Measurements from ENCODE around the gene CMPK1.
"Not testable (repeated sequence)": the region's sequence is repeated elsewhere in the genome, so short reads cannot be mapped to it uniquely, and the experiment has no call there.

Gene CMPK1

GRCh38 chr1:47338249-47339077, 4.9 kb downstream of the CMPK1 start:
- peak; percentile 48 for FAIRE-seq

- no peak for FAIRE-seq
These were observed 6.6 kb downstream of the CMPK1 start for GRCh38 chr1:47340227-47340626.

GRCh38 chr1:47346979-47347378, 13.4 kb downstream of the CMPK1 start:
- FAIRE-seq, result not testable (repeated sequence)

GRCh38 chr1:47347735-47348134, 14.1 kb downstream of the CMPK1 start:
- no peak for FAIRE-seq

- no peak for FAIRE-seq
These were observed 14.7 kb downstream of the CMPK1 start for GRCh38 chr1:47348246-47348645.

GRCh38 chr1:47351305-47351704, 17.7 kb downstream of the CMPK1 start:
- no peak for FAIRE-seq

GRCh38 chr1:47361380-47361779, 27.8 kb downstream of the CMPK1 start:
- no peak for FAIRE-seq

- FAIRE-seq, result no peak
These were observed 29.2 kb downstream of the CMPK1 start for GRCh38 chr1:47362828-47363227.

- FAIRE-seq, result no peak
These were observed 34.1 kb downstream of the CMPK1 start for GRCh38 chr1:47367651-47368050.

- FAIRE-seq, result no peak
These were observed 37.5 kb downstream of the CMPK1 start for GRCh38 chr1:47371016-47371517.

- FAIRE-seq, result peak; percentile 69
These were observed 40.9 kb downstream of the CMPK1 start for GRCh38 chr1:47374501-47374900.

- FAIRE-seq, result no peak
These were observed 44.6 kb downstream of the CMPK1 start for GRCh38 chr1:47378147-47378546.

- FAIRE-seq, result no peak
These were observed 47.1 kb downstream of the CMPK1 start for GRCh38 chr1:47380699-47381098.

- no peak for FAIRE-seq
These were observed 48.9 kb downstream of the CMPK1 start for GRCh38 chr1:47382399-47382983.

- no peak for FAIRE-seq
These were observed 50.5 kb downstream of the CMPK1 start for GRCh38 chr1:47384083-47384482.

- FAIRE-seq, result no peak
These were observed 51.4 kb downstream of the CMPK1 start for GRCh38 chr1:47385020-47385419.

GRCh38 chr1:47386268-47386667, 52.7 kb downstream of the CMPK1 start:
- FAIRE-seq, result no peak

- no peak for FAIRE-seq
These were observed 54.7 kb downstream of the CMPK1 start for GRCh38 chr1:47388030-47388890.

GRCh38 chr1:47388891-47389238, 55.3 kb downstream of the CMPK1 start:
- peak; percentile 50 for FAIRE-seq

- no peak for FAIRE-seq
These were observed 56.1 kb downstream of the CMPK1 start for GRCh38 chr1:47389731-47390130.

- FAIRE-seq, result no peak
These were observed 57.3 kb downstream of the CMPK1 start for GRCh38 chr1:47390843-47391242.

- no peak for FAIRE-seq
These were observed 59.6 kb downstream of the CMPK1 start for GRCh38 chr1:47393141-47393540.

- no peak for FAIRE-seq
These were observed 61.8 kb downstream of the CMPK1 start for GRCh38 chr1:47395433-47395832.
